Measurements from ENCODE around the gene ADORA2B. TPM values are rescaled to one million over a fixed set of nuclear protein-coding genes. Genes with fewer than 3 reads are reported as not detected.

ADORA2B gene
- total RNA-seq, 1 donor from 2014 or later: not detected

- no peaks in the 10 kb centered on the region for H3K36me3 Mint-ChIP-seq (ENCODE audit: low read depth)
- no peak for TF ChIP-seq CTCF (IDR thresholded peaks at IDR 0.05)
- H3K27me3 Mint-ChIP-seq: peaks cover 16% of the 10 kb centered on the region
- intact Hi-C loops (cut with micrococcal nuclease): no loop called here
- DNase-seq (no peak), ATAC-seq (ENCODE audit: low read depth) (no peak)
- H3K9me3 Mint-ChIP-seq: peaks cover 9% of the 10 kb centered on the region
- H3K4me3 Mint-ChIP-seq: no peak overlapping the region
- H3K27ac Mint-ChIP-seq: no peak overlapping the region
- POLR2A ChIA-PET: no interaction called here
- CTCF ChIA-PET: no interaction called here
- peaks cover 1% of the 10 kb centered on the region for H3K4me1 Mint-ChIP-seq
Measured at GRCh38 chr17:15922586-15922985, 22.3 kb upstream of the ADORA2B start.

GRCh38 chr17:15926039-15926740 is 18.7 kb upstream of the ADORA2B start:
- no peaks in the 10 kb centered on the region for H3K36me3 Mint-ChIP-seq (ENCODE audit: low read depth)
- TF ChIP-seq CTCF (IDR thresholded peaks at IDR 0.05): no peak
- ATAC-seq (ENCODE audit: low read depth) (no peak), DNase-seq (no peak)
- ChIA-PET POLR2A (no interaction called here), CTCF (no interaction called here)
- intact Hi-C loops (cut with micrococcal nuclease): no loop called here
- H3K27me3 Mint-ChIP-seq: peaks cover 12% of the 10 kb centered on the region
- H3K4me3 Mint-ChIP-seq: no peak overlapping the region
- H3K9me3 Mint-ChIP-seq: peaks cover 8% of the 10 kb centered on the region
- no peak overlapping the region for H3K27ac Mint-ChIP-seq
- peaks cover 10% of the 10 kb centered on the region for H3K4me1 Mint-ChIP-seq

- POLR2A ChIA-PET: no interaction called here
- Mint-ChIP-seq H3K4me1 (peaks cover 10% of the 10 kb centered on the region), H3K27ac (no peak overlapping the region), H3K36me3 (ENCODE audit: low read depth) (no peaks in the 10 kb centered on the region), H3K9me3 (no peaks in the 10 kb centered on the region), H3K27me3 (peaks cover 10% of the 10 kb centered on the region), H3K4me3 (no peak overlapping the region)
- intact Hi-C loops (cut with micrococcal nuclease): no loop called here
- no peak for TF ChIP-seq CTCF (IDR thresholded peaks at IDR 0.05)
- CTCF ChIA-PET: no interaction called here
- ATAC-seq (ENCODE audit: low read depth) (no peak), DNase-seq (no peak)
Measured at GRCh38 chr17:15928286-15928785, 16.6 kb upstream of the ADORA2B start.

- Mint-ChIP-seq H3K9me3 (no peaks in the 10 kb centered on the region), H3K36me3 (ENCODE audit: low read depth) (no peaks in the 10 kb centered on the region), H3K4me1 (peaks cover 10% of the 10 kb centered on the region), H3K27ac (no peak overlapping the region), H3K4me3 (no peak overlapping the region), H3K27me3 (peaks cover 10% of the 10 kb centered on the region)
- intact Hi-C loops (cut with micrococcal nuclease): no loop called here
- ChIA-PET CTCF (no interaction called here), POLR2A (no interaction called here)
- ATAC-seq (ENCODE audit: low read depth) (no peak), DNase-seq (no peak)
- no peak for TF ChIP-seq CTCF (IDR thresholded peaks at IDR 0.05)
Measured at GRCh38 chr17:15929941-15930340, 15.0 kb upstream of the ADORA2B start.

- no peak overlapping the region for H3K4me3 Mint-ChIP-seq
- no peaks in the 10 kb centered on the region for H3K36me3 Mint-ChIP-seq (ENCODE audit: low read depth)
- no peaks in the 10 kb centered on the region for H3K9me3 Mint-ChIP-seq
- H3K27ac Mint-ChIP-seq: no peak overlapping the region
- H3K4me1 Mint-ChIP-seq: peaks cover 10% of the 10 kb centered on the region
- ChIA-PET POLR2A (no interaction called here), CTCF (no interaction called here)
- TF ChIP-seq CTCF (IDR thresholded peaks at IDR 0.05): no peak
- H3K27me3 Mint-ChIP-seq: peaks cover 9% of the 10 kb centered on the region
- DNase-seq (no peak), ATAC-seq (ENCODE audit: low read depth) (no peak)
- intact Hi-C loops (cut with micrococcal nuclease): no loop called here
Measured at GRCh38 chr17:15930426-15930825, 14.5 kb upstream of the ADORA2B start.
